HEK293 (cell line): ENCODE results near the gene DNAH5.

ENCODE experiments used
- CTCF ChIA-PET: fragments of 350-600 bp; formaldehyde crosslinking; extraction: SDS; loops from one replicate; lab custom pipeline; 2021; ENCODE audit warnings: antibody characterized with exemption; lab: Yijun Ruan, JAX
- POLR2A ChIA-PET: fragments of 300-600 bp; formaldehyde crosslinking; extraction: SDS; loops from one replicate; lab custom pipeline; 2020; ENCODE audit warnings: antibody characterized with exemption, inconsistent platforms; lab: Yijun Ruan, JAX
- H3K27ac ChIP-seq: fragments of 200-500 bp; sonication (Bioruptor generic); 2 replicates; pipeline ENCODE4 v1.5.1; 2014; ENCODE audit warnings: low read depth, low read length, control low read depth, inconsistent platforms; ENCODE audit errors: extremely low read depth
- H3K36me3 ChIP-seq, 2 experiments: fragments of 200-500 bp in 1 of 2; sonication (Bioruptor generic) in 1 of 2; 1 replicate in 1 of 2; 2 replicates in 1 of 2; pipeline ENCODE4 v1.5.1; 2014 to 2017; ENCODE audit warnings: inconsistent platforms in 2 of 2, low read length in 2 of 2; ENCODE audit not compliant: control insufficient read depth in 2 of 2, insufficient read depth in 1 of 2
- H3K4me1 ChIP-seq: fragments of 200-500 bp; sonication (Bioruptor generic); 2 replicates; pipeline ENCODE4 v1.5.1; 2014; ENCODE audit warnings: mild to moderate bottlenecking, low read length, inconsistent platforms; ENCODE audit not compliant: control insufficient read depth, insufficient read depth
- H3K4me3 ChIP-seq: 2 replicates; pipeline ENCODE4 v1.5.1; 2011; ENCODE audit warnings: low read depth, mild to moderate bottlenecking, control low read depth, low read length, moderate library complexity
- H3K9me3 ChIP-seq: fragments of 200-500 bp; sonication (Bioruptor generic); 2 replicates; pipeline ENCODE4 v1.5.1; 2014; ENCODE audit warnings: low read depth, low read length, inconsistent platforms; ENCODE audit not compliant: control insufficient read depth, insufficient read depth
- KLF7 ChIP-seq: fragments of 450-650 bp; formaldehyde crosslinking; IDR thresholded peaks from 2 replicates; pipeline ENCODE4 v1.5.1; 2016; ENCODE audit warnings: missing biosample characterization, missing genetic modification characterization, borderline replicate concordance
- ZEB2 ChIP-seq: fragments of 450-650 bp; formaldehyde crosslinking; IDR thresholded peaks from 2 replicates; pipeline ENCODE4 v1.5.1; 2016; ENCODE audit warnings: missing biosample characterization, missing genetic modification characterization
- ZNF114 ChIP-seq: fragments of 450-650 bp; formaldehyde crosslinking; IDR thresholded peaks from 2 replicates; pipeline ENCODE4 v1.5.0; 2017; ENCODE audit warnings: missing biosample characterization, missing genetic modification characterization
- ZNF140 ChIP-seq: fragments of 450-650 bp; formaldehyde crosslinking; IDR thresholded peaks from 2 replicates; pipeline ENCODE4 v1.5.1; 2016; ENCODE audit warnings: missing biosample characterization, missing genetic modification characterization
- ZNF16 ChIP-seq: fragments of 450-650 bp; formaldehyde crosslinking; IDR thresholded peaks from 2 replicates; pipeline ENCODE4 v1.5.1; 2016; ENCODE audit warnings: low read depth, missing biosample characterization, missing genetic modification characterization
- ZNF175 ChIP-seq: fragments of 450-650 bp; formaldehyde crosslinking; IDR thresholded peaks from 2 replicates; pipeline ENCODE4 v1.5.1; 2016; ENCODE audit warnings: missing biosample characterization, missing genetic modification characterization
- ZNF24 ChIP-seq: fragments of 450-650 bp; formaldehyde crosslinking; IDR thresholded peaks from 2 replicates; pipeline ENCODE4 v1.5.1; 2016; ENCODE audit warnings: missing biosample characterization, missing genetic modification characterization
- ZNF544 ChIP-seq: fragments of 450-650 bp; formaldehyde crosslinking; IDR thresholded peaks from 2 replicates; pipeline ENCODE4 v1.5.0; 2017; ENCODE audit warnings: missing biosample characterization, missing genetic modification characterization
- ZNF623 ChIP-seq: fragments of 450-650 bp; formaldehyde crosslinking; IDR thresholded peaks from 2 replicates; pipeline ENCODE4 v1.5.1; 2016; ENCODE audit warnings: missing biosample characterization, missing genetic modification characterization
- ZNF701 ChIP-seq: fragments of 450-650 bp; formaldehyde crosslinking; IDR thresholded peaks from 2 replicates; pipeline ENCODE4 v1.5.1; 2016; ENCODE audit warnings: missing biosample characterization, missing genetic modification characterization
- ZNF837 ChIP-seq: fragments of 450-650 bp; formaldehyde crosslinking; IDR thresholded peaks from 2 replicates; pipeline ENCODE4 v1.5.1; 2016; ENCODE audit warnings: missing biosample characterization, missing genetic modification characterization
- TF ChIP-seq, protein P1 (sequence below): fragments of 450-650 bp; formaldehyde crosslinking; IDR thresholded peaks from 2 replicates; pipeline ENCODE4 v1.5.1; 2016; ENCODE audit warnings: missing biosample characterization, missing genetic modification characterization
- TF ChIP-seq, protein P2 (sequence below): fragments of 450-650 bp; formaldehyde crosslinking; IDR thresholded peaks from 2 replicates; pipeline ENCODE4; 2016; ENCODE audit warnings: missing biosample characterization, missing genetic modification characterization
- TF ChIP-seq, protein P3 (sequence below): fragments of 450-650 bp; formaldehyde crosslinking; IDR thresholded peaks from 2 replicates; pipeline ENCODE4 v1.5.1; 2016; ENCODE audit warnings: missing biosample characterization, missing genetic modification characterization
- TF ChIP-seq, protein P4 (sequence below): fragments of 450-650 bp; formaldehyde crosslinking; IDR thresholded peaks from 2 replicates; pipeline ENCODE4 v1.5.1; 2017; ENCODE audit warnings: missing biosample characterization, mild to moderate bottlenecking, missing genetic modification characterization, moderate library complexity
- TF ChIP-seq, protein P5 (sequence below): fragments of 450-650 bp; formaldehyde crosslinking; IDR thresholded peaks from 2 replicates; pipeline ENCODE4 v1.5.1; 2016; ENCODE audit warnings: missing biosample characterization, missing genetic modification characterization
- TF ChIP-seq, protein P6 (sequence below): fragments of 450-650 bp; formaldehyde crosslinking; IDR thresholded peaks from 2 replicates; pipeline ENCODE4 v1.5.1; 2016; ENCODE audit warnings: missing biosample characterization, missing genetic modification characterization
- TF ChIP-seq, protein P7 (sequence below): fragments of 450-650 bp; formaldehyde crosslinking; IDR thresholded peaks from 2 replicates; pipeline ENCODE4 v1.5.1; 2017; ENCODE audit warnings: missing biosample characterization, missing genetic modification characterization
- TF ChIP-seq, protein P8 (sequence below): fragments of 450-650 bp; formaldehyde crosslinking; IDR thresholded peaks from 2 replicates; pipeline ENCODE4 v1.5.1; 2016; ENCODE audit warnings: missing biosample characterization, missing genetic modification characterization

The DNAH5 gene

DNA sequence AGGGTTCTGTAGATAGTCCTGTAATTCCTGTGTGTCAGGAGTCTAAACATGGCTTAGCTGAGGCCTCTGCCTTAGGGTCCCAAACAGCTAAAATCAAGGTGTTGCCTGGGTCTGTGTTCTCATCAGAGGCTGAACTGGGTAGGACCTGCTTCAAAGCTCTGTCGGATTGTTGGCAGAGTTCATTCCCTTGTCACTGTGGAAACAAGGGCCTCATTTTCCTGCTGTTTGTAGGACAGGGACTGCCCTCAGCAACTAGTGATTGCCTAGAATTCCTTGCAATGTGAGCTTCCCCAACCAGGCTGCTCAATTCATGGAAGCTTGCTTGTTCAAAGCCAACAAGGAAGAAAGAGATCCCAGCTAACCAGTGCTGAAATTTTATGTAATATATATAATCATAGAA, 283.2 kb downstream of the DNAH5 start:
- CTCF ChIA-PET: no interaction called here
- TF ChIP-seq ZNF623 (tag by site-specific recombination): no peak
- TF ChIP-seq ZNF16 (tag by site-specific recombination): no peak
- TF ChIP-seq, protein P1, sequence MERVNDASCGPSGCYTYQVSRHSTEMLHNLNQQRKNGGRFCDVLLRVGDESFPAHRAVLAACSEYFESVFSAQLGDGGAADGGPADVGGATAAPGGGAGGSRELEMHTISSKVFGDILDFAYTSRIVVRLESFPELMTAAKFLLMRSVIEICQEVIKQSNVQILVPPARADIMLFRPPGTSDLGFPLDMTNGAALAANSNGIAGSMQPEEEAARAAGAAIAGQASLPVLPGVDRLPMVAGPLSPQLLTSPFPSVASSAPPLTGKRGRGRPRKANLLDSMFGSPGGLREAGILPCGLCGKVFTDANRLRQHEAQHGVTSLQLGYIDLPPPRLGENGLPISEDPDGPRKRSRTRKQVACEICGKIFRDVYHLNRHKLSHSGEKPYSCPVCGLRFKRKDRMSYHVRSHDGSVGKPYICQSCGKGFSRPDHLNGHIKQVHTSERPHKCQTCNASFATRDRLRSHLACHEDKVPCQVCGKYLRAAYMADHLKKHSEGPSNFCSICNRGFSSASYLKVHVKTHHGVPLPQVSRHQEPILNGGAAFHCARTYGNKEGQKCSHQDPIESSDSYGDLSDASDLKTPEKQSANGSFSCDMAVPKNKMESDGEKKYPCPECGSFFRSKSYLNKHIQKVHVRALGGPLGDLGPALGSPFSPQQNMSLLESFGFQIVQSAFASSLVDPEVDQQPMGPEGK (tag by site-specific recombination): no peak
- TF ChIP-seq KLF7 (tag by site-specific recombination): no peak
- TF ChIP-seq ZNF24 (tag by site-specific recombination): no peak
- TF ChIP-seq, protein P2, sequence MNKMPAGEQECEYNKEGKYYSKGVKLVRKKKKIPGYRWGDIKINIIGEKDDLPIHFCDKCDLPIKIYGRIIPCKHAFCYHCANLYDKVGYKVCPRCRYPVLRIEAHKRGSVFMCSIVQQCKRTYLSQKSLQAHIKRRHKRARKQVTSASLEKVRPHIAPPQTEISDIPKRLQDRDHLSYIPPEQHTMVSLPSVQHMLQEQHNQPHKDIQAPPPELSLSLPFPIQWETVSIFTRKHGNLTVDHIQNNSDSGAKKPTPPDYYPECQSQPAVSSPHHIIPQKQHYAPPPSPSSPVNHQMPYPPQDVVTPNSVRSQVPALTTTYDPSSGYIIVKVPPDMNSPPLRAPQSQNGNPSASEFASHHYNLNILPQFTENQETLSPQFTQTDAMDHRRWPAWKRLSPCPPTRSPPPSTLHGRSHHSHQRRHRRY (tag by site-specific recombination): no peak
- TF ChIP-seq ZNF544 (tag by site-specific recombination): no peak
- TF ChIP-seq ZNF701 (tag by site-specific recombination): no peak
- TF ChIP-seq ZNF175 (tag by site-specific recombination): no peak
- POLR2A ChIA-PET: no interaction called here
- Histone ChIP-seq H3K27ac (no peak overlapping the region), H3K4me3 (no peak overlapping the region), H3K4me1 (no peaks in the 10 kb centered on the region), H3K36me3 (no peaks in the 10 kb centered on the region), H3K9me3 (no peaks in the 10 kb centered on the region)

DNA sequence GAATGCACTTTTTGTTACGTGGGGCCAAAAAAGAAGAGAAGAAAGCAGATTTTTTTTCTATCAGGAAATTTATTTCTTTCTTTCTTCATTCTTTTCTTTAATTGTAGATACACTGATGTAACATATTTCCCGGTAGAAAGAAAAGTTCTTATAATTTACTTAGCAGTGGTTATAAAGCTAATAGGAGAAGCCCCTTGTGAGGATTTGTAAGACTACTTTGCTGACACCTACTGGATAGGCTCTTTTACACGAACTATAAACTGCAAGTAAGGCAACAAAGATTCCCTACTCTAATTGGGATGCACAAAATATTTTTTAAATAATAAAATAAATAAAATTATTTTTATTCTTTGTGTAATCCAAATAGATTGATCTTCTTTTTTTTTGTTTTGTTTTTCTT, 284.4 kb downstream of the DNAH5 start:
- POLR2A ChIA-PET: no interaction called here
- CTCF ChIA-PET: interaction anchor here (0.6 to 0.7 kb wide), 3 partner anchors 229 to 1387 kb away, joined by 3 to 4 read pairs (median 3); no protein-coding TSS in a partner anchor
- no peak for TF ChIP-seq ZNF16 (tag by site-specific recombination)
- TF ChIP-seq, protein P3, sequence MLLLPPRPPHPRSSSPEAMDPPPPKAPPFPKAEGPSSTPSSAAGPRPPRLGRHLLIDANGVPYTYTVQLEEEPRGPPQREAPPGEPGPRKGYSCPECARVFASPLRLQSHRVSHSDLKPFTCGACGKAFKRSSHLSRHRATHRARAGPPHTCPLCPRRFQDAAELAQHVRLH (tag by site-specific recombination): no peak
- no peak for TF ChIP-seq ZEB2 (tag by site-specific recombination)
- no peak for TF ChIP-seq ZNF837 (tag by site-specific recombination)
- TF ChIP-seq ZNF114 (tag by site-specific recombination): no peak
- TF ChIP-seq, protein P4, sequence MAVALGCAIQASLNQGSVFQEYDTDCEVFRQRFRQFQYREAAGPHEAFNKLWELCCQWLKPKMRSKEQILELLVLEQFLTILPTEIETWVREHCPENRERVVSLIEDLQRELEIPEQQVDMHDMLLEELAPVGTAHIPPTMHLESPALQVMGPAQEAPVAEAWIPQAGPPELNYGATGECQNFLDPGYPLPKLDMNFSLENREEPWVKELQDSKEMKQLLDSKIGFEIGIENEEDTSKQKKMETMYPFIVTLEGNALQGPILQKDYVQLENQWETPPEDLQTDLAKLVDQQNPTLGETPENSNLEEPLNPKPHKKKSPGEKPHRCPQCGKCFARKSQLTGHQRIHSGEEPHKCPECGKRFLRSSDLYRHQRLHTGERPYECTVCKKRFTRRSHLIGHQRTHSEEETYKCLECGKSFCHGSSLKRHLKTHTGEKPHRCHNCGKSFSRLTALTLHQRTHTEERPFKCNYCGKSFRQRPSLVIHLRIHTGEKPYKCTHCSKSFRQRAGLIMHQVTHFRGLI (tag by site-specific recombination): no peak
- no peak for TF ChIP-seq ZNF140 (tag by site-specific recombination)
- TF ChIP-seq, protein P5, sequence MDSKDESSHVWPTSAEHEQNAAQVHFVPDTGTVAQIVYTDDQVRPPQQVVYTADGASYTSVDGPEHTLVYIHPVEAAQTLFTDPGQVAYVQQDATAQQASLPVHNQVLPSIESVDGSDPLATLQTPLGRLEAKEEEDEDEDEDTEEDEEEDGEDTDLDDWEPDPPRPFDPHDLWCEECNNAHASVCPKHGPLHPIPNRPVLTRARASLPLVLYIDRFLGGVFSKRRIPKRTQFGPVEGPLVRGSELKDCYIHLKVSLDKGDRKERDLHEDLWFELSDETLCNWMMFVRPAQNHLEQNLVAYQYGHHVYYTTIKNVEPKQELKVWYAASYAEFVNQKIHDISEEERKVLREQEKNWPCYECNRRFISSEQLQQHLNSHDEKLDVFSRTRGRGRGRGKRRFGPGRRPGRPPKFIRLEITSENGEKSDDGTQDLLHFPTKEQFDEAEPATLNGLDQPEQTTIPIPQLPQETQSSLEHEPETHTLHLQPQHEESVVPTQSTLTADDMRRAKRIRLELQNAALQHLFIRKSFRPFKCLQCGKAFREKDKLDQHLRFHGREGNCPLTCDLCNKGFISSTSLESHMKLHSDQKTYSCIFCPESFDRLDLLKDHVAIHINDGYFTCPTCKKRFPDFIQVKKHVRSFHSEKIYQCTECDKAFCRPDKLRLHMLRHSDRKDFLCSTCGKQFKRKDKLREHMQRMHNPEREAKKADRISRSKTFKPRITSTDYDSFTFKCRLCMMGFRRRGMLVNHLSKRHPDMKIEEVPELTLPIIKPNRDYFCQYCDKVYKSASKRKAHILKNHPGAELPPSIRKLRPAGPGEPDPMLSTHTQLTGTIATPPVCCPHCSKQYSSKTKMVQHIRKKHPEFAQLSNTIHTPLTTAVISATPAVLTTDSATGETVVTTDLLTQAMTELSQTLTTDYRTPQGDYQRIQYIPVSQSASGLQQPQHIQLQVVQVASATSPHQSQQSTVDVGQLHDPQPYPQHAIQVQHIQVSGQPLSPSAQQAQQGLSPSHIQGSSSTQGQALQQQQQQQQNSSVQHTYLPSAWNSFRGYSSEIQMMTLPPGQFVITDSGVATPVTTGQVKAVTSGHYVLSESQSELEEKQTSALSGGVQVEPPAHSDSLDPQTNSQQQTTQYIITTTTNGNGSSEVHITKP: no peak
- TF ChIP-seq, protein P6, sequence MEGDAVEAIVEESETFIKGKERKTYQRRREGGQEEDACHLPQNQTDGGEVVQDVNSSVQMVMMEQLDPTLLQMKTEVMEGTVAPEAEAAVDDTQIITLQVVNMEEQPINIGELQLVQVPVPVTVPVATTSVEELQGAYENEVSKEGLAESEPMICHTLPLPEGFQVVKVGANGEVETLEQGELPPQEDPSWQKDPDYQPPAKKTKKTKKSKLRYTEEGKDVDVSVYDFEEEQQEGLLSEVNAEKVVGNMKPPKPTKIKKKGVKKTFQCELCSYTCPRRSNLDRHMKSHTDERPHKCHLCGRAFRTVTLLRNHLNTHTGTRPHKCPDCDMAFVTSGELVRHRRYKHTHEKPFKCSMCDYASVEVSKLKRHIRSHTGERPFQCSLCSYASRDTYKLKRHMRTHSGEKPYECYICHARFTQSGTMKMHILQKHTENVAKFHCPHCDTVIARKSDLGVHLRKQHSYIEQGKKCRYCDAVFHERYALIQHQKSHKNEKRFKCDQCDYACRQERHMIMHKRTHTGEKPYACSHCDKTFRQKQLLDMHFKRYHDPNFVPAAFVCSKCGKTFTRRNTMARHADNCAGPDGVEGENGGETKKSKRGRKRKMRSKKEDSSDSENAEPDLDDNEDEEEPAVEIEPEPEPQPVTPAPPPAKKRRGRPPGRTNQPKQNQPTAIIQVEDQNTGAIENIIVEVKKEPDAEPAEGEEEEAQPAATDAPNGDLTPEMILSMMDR (tag by site-specific recombination): no peak
- TF ChIP-seq, protein P7, sequence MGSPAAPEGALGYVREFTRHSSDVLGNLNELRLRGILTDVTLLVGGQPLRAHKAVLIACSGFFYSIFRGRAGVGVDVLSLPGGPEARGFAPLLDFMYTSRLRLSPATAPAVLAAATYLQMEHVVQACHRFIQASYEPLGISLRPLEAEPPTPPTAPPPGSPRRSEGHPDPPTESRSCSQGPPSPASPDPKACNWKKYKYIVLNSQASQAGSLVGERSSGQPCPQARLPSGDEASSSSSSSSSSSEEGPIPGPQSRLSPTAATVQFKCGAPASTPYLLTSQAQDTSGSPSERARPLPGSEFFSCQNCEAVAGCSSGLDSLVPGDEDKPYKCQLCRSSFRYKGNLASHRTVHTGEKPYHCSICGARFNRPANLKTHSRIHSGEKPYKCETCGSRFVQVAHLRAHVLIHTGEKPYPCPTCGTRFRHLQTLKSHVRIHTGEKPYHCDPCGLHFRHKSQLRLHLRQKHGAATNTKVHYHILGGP (tag by site-specific recombination): no peak
- TF ChIP-seq, protein P8, sequence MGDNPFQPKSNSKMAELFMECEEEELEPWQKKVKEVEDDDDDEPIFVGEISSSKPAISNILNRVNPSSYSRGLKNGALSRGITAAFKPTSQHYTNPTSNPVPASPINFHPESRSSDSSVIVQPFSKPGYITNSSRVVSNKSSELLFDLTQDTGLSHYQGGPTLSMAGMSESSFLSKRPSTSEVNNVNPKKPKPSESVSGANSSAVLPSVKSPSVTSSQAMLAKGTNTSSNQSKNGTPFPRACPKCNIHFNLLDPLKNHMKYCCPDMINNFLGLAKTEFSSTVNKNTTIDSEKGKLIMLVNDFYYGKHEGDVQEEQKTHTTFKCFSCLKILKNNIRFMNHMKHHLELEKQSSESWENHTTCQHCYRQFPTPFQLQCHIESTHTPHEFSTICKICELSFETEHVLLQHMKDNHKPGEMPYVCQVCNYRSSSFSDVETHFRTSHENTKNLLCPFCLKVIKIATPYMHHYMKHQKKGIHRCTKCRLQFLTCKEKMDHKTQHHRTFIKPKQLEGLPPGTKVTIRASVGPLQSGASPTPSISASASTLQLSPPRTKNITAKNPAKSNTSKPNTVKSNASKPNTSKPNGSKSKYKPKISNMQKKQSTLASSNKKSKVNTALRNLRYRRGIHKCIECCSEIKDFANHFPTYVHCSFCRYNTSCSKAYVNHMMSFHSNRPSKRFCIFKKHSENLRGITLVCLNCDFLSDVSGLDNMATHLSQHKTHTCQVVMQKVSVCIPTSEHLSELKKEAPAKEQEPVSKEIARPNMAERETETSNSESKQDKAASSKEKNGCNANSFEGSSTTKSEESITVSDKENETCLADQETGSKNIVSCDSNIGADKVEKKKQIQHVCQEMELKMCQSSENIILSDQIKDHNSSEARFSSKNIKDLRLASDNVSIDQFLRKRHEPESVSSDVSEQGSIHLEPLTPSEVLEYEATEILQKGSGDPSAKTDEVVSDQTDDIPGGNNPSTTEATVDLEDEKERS (tag by site-specific recombination): no peak

More for the DNA sequence above, 284.4 kb downstream of the DNAH5 start:
- Histone ChIP-seq H3K4me3 (no peak overlapping the region), H3K4me1 (no peaks in the 10 kb centered on the region), H3K9me3 (no peaks in the 10 kb centered on the region), H3K27ac (no peak overlapping the region), H3K36me3 (no peaks in the 10 kb centered on the region)
